NK-92 (cell line): ENCODE data around the gene OR2F2.

Source experiments
- DNase-seq: peaks from one replicate; lab custom pipeline; 2025; ENCODE audit not compliant: unreplicated experiment; lab: John Stamatoyannopoulos, UW

Gene OR2F2, protein sequence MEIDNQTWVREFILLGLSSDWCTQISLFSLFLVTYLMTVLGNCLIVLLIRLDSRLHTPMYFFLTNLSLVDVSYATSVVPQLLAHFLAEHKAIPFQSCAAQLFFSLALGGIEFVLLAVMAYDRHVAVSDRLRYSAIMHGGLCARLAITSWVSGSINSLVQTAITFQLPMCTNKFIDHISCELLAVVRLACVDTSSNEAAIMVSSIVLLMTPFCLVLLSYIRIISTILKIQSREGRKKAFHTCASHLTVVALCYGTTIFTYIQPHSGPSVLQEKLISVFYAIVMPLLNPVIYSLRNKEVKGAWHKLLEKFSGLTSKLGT

DNA sequence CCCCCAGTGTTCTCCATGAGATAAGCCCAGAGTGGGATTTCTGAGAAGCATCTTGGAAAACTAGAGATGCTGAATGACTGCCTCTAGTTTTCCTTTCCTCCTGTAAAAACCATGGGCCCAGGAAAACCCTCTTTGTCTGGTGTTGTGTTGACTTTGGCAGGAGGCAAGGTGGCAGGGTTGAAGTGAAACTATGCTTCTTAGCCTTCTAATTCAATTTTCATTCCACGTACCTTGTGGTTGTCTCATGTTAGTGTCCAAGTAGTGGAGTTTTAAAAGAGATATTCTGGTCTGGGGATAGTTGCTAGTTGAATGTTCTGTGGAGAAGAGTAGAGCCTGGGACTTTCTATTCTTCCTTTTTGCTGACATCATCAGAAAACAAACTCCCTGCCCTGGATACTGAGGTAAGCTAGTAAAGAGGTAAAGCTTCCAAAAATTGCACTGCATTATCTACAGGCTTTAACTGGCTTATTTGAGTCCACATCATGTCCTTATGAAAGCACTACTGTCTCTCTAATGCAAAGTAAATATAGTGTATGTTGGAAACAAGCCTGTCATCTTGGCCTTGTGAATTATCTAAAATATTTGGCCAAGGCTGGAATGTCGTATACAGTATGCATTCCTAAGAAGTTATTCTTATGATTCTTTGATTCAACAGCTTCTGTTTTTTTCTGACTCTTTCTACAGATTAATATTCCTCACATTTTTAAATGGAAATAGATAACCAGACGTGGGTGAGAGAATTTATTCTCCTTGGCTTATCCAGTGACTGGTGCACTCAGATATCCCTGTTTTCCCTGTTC, at the start of gene OR2F2:
Gene OR2F2 (plus strand): TSS at position 708 of the 800 bp plus-strand sequence. CDS start 0 bp downstream, at position 708.
- no peak for DNase-seq

DNA sequence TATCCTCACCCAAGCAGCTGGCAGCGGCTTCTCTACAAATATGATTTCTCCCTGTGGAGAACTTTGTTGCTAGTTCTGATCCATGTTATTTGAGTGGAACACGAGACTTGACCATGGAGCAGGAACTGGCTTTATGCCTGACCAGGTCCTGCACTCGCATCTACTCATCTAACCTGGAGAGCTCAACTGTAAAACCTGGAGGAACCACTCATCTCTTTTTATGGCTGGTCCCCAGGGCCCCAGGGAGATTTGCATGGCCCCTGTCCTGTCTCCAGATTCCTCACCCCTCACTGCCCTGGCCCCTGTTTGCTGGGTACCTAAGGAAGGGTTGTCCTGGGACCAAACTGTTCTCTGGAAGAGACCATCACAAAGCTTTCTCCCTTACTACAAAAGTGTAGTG, 49.1 kb upstream of the OR2F2 start:
- no peak for DNase-seq

DNA sequence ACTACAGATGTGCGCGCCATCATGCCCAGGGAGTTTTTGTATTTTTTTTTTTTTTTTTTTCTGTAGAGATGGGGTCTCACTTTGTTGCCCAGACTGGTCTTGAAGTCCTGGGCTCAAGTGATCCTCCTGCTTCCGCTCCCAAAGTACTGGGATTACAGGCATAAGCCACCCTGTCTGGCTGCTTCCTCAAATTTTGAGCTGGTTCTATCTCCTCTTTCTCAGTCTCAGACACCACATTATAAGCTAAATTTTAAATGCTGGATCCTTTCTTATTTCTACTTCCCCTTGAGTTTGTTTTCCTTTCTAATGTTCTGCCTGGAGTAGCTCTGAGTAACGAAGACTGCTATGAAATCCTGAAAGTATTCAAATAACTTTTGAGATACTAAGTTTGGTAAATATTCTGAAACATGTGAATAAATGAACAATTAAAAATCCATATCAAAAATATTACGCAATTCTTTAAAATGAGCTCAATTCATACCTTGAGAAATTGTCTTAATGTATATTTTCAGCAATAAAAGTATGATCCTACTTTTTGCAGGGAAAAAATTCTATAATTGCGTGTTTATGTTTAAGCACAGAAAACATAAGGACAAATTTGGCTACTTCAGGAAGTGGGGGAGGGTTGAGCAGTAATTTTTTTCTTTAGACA, 48.1 kb upstream of the OR2F2 start:
- no peak for DNase-seq

DNA sequence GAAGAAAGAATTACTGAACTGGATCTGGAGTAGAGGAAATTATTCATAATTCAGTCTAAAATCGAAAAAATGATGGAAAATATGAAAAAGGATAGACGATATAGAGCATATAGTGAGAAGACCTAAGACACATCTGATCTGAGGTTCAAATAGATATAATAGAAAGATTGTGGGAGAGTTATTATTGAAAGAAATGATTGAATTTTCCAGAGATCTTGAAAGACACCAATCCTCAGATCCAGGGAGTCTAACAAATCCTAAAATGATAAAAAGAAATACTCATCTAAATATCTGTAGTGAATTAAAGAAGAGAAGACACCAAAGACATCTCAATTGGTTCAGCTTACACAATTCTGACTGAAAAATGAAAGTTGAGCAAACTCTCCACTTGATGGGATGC, 46.0 kb upstream of the OR2F2 start:
- no peak for DNase-seq

DNA sequence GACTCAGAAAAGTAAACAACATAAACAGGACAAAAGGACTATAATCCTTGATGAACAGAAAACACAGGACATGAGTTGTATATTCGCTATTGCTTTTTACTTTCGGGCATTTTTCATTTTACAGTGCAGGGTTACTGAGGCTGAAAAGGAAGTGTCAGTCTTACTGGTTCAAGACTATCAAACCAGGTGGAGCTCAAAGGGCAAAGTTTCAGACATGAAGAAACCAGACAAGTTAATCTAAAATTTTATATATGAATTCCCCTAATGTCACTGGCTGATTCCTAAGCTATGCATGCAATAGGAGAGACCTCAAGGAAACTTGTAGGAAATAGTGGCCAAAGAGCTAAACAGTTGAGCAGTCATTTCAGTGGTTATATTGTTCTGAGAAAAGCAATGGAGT, 44.5 kb upstream of the OR2F2 start:
- DNase-seq: no peak

DNA sequence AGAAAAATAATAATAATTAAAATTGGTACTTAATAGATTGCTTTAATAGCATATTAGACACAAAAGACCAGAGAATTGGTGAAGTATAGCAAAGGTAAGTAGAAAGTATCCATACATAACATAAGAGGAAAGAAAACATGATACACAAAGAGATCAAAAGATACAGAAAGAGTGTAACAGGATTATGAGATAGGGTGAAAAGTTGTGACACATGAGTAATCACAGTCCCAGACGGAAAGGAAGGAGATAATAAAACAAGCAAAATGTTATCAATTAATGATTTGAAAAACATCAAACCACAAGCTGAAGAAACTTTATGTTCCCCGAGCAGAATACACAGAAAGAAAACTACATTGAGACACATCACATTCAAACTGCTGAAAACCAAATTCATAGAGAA, 43.6 kb upstream of the OR2F2 start:
- DNase-seq: no peak

DNA sequence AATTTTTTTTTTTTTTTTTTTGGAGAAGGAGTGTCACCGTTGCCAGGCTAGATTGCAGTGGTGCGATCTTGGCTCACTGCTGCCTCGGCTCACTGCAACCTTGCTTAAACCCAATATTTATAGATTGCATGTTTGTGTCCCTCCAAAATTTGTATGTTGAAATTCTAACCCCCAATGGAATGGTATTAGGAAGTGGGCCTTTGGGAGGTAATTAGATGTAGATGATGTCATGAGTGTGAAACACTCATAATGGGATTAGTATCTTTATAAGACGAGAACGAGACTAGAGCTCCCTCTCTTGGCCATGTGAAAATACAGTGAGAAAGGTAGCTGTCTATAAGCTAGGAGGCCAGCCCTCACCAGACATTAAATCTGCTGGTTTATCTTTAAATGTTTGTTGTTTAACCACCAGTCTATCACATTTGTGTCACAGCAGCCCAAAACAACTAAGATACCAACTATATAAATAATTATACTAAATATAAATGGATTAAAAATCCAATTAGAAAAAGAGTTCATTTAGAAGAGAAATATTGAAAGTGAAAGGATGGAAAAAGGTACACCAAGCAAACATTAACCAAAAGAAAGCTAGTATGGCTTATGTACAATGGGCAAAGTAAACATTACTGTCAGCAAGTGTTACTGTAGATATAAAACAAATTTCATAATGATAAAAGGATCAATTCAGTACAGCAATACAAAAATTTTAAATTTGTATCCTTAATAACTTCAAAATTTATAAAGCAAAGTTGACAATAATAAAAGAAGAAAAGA, 42.3 kb upstream of the OR2F2 start:
- no peak for DNase-seq

DNA sequence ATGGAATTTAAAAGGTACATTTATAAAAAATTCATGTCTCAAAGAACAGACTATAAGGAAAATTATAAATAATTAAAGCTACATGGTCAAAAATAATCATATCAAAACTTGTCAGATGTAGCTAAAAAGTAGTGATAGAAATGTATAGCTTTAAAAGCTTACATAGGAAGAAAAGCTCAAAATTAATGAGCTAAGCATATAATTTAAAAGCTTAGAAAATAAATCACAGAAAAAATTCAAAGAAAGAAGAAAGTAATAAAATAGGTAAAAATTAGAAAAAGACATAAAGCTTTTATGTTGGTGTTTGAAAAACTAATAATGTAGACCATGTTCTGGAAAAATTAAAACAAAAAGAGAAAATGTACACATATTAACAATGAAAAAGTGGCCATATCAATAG, 38.4 kb upstream of the OR2F2 start:
- no peak for DNase-seq

DNA sequence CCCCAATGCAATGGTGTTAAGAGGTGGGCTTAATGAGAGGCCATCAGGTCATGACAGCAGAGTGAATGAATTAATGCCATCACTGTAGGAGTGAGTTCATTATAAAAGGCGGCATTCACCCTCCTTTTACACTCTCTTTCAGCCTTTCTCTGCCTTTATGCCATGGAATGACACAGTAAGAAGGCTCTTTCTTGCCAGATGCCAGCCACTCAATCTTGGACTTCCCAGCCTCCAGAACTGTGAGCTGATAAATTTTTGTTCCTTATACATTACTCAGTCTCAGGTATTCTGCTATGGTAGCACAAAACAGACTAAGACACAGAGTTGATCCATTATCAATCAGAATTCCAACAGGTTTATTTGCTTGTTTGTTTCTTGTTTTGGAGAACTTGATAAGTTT, 36.2 kb upstream of the OR2F2 start:
- no peak for DNase-seq

DNA sequence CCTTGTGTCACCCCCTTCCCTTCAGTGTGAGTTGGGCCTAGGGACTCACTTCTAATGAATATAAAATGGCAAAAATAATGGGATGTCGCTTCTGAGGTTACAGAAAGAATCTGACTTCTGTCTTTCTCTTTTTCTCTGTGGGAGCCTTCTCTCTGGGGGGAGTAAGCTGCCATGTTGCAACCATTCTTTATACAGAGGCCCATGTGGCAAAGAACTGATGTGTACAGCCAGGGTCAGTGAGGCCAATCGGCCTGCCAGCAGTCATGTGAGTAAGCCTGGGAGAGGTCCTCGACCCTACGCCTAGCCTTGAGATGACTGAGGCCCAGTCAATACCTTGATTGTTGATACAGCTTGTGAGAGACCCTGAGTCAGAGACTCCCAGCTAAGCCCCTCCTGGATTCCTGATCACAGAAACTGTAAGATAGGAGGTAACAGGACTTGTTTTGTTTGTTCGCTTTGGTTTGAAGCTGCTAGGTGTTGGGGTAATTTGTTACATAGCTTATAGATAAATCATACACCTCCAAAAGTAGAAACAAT, 34.7 kb upstream of the OR2F2 start:
- no peak for DNase-seq

DNA sequence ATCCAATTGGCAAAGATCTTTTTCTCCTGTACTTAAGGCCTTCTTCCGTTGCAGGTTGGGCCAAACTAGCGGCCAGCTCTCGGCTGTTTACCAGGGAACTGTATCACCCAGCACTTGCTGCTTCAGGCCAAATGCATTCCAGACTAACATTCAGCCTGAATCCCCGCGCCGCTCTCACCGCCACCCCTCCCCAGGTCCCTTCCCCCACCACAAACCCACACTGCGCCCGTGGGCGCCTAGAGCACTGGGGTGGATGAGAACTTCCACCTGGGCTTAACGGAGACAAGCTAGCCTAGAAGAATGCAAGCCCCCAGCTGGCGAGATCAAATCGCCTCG, 33.7 kb upstream of the OR2F2 start:
- no peak for DNase-seq

DNA sequence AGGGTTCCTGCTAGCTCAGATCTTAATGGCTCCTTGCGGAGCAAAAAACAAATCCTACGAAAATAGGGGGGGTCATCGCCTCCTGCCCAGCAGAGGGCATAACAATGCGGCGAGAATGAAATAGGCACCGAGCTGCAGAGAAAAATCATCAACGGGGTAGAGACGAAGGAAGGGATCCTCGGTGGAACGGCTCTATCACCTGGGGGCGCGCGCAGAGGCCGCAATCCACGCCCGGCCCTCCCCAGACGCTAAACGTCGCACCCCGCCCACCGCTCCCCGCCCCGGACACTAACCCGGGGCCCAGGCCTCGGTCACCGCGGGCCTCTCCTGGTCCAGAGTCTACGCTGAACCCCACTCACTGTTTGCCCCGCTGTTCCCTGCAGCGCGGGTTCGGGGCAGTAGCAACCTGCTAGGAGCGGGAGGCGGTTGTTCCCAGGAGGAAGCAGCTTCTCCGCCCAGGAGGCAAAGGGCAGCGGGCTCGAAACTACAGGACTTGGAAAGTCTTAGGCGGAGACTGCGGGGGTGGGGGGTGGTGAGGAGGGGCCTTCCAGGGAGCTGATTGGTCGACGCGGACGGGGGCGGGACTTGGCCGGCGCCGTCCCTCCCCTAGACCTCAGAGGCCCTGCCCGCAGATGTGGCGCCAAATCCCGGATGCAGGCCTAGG, 33.2 kb upstream of the OR2F2 start, which contains the start of gene TCAF1:
Gene TCAF1 (minus strand): TSS at position 509 of the 664 bp plus-strand sequence. CDS start 25,568 bp downstream, outside the sequence.
- peak; percentile 31 for DNase-seq

DNA sequence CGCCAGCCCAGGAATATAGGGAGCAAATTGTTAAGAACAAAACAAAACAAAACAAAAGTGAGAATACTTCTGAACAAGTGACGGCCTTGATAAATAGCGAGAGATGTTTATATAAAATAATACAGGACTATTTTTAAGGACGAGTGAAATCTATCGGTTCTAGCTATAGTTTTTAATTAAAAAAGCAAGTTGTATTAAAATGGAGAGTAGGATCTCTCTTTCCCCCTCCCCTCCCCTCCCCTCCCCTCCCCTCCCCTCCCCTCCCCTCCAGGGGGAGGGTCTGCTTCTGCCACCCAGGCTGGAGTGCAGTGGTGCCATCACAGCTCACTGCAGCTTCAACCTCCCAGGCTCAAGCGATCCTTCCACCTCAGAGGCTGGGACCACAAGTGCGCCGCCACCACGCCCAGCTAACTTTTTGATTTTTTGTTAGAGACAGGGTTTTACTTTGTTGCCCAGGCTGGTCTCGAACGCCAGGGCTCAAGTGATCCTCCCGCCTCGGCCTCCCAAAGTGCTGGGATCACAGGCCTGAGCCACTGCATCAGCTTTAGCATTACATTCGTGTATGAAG, 32.6 kb upstream of the OR2F2 start:
- no peak for DNase-seq

DNA sequence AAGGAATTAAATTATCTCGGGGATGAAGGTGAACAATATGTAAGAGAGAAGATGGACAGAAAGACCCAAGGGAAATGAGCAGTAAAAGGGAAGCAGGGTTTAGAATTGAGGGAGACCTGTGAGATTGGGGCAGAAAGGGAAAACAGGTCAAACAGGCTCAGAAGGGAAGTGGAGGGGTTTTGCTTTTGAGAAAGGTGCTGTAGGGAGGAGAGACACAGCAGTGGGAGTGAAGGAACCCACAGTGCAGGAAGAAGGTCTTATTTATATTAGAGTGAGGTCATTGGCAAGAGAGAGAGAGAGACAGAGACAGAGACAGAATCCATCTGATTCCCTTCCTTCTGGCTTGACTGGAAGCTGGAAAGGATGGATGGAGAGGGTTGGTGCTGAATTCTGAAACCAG, 29.5 kb upstream of the OR2F2 start:
- no peak for DNase-seq

DNA sequence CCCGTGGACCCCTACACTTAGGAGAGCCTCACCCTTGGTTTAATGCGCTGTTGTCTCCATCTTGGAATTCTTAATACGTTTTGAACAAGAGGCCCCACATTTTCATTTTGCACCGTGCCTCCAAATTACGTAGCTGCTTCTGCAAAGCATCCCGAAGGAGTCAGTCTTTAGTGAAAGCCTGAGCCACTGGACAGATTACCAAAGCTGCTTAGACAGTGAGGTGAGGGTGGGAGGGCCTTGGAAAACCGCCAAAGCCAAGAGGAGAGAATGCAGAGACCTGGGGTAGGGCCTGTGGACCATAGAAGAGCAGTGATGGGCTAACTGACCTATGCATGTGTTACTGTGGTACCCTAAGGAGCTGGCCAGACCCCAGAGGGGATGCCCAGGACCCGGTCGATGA, 28.9 kb upstream of the OR2F2 start:
- DNase-seq: no peak

DNA sequence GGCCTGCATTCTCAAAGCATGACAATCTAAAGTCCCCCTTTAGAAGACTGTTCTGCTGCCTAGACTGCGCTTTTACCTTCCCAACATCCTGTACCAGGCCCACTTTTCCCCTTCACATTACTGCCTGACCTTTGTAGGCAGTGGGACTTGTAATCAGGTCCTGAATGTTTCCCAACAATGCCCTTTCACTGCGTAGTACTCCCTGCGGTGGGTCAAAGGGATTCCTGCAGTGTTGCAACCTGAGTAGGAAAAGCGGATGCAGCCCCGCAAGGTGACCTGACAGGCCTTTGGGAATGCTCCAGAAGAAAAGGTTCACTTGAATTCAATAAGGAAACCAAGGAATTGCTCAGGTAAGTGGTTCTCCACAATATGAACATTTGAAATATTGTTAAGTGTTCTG, 28.1 kb upstream of the OR2F2 start:
- no peak for DNase-seq

DNA sequence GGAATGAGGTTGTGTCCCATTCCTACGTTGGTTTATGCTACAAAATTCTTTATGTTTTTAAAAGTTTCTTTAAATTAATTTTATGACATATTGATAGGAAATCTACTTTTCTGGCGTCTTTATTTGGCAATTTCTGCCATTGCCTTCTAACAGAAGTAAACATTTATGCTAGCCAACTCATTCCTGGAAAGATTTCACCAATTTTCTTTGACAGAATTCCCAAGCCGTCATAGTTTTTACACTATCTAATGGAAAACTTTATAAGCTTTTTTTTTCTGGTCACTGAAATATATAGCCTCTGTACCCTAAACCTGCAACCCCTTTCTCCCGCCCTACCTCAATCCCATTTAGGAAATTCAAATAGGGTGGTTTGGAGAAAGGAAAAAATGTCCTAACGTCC, 26.9 kb upstream of the OR2F2 start:
- DNase-seq: no peak

DNA sequence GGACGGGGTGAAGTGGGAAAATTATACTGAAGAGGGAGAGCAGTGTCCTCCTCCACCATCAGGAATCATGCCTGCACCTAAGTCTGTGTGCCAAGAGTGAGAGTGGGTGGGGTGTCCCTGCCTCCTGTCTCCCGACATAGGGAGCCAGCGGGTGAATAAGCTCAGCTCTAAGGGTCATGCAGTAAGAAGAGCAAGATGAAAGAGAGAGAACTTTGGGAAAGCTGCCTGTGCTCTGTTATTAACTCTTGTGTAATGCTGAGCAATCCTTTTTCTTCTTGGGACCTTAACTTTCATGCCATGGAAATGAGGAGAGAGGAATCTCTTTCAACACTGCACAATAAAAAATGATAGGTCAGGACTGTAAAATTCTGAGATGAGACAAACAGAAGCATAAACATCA, 25.2 kb upstream of the OR2F2 start:
- no peak for DNase-seq

DNA sequence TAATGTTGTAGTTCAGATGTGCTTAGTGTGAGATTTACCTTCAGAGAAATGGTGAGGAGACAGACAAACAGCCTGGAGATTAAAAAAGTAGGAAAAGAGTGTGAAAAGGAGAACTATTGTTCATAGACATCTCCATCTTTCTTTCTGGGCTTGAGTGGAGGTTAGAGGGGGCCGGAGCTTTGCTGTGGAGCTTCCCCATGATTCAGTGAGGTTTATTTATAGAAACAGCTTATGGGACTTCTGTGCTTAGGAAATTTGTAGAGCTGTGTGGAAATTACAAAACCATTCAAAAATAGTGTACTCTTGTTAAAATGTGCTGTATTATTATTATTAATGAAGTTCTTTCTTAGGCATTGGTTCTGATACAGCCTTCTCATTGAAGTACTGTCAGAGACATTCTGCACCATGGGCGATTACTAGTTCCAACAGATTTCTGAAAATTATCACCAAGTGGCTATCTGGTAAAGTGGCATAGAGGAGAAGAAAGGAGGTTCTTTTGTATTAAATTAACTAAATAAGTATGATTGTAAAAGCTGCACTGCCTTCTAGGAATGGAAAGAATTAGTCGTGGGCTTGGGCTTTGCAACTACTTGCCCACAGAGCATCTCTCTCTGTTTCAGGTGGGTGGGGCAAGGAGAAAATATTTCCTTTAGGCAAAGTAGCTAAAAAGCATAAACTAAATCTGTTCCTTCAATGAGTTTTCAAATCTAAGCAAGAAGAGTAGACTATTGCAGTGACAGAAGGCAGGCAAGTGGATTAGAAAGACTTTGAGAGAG, 24.4 kb upstream of the OR2F2 start:
- no peak for DNase-seq
